Neural cell (in vitro differentiated cells): ENCODE data around the gene SPACA4. TPM values are rescaled to one million over a fixed set of nuclear protein-coding genes. Genes with fewer than 3 reads are reported as not detected.

Experiments
- H2AFZ ChIP-seq: fragments of 200-600, 300-800 bp; sonication (generic), shearing (Covaris generic); 2 replicates; pipeline ENCODE4 v1.6.0; 2014; ENCODE audit warnings: low read depth, mild to moderate bottlenecking, antibody characterized with exemption, low read length, moderate library complexity
- H3F3A ChIP-seq: fragments of 200-600 bp; shearing (Covaris generic); 2 replicates; pipeline ENCODE4 v1.6.1; 2016; ENCODE audit warnings: mild to moderate bottlenecking, moderate library complexity, mixed read lengths, antibody characterized with exemption, low read length; ENCODE audit not compliant: insufficient read depth, poor library complexity, severe bottlenecking
- H3K27ac ChIP-seq: fragments of 200-600, 300-800 bp; sonication (generic), shearing (Covaris generic); 2 replicates; pipeline ENCODE4 v1.5.1; 2014; ENCODE audit warnings: mild to moderate bottlenecking, low read length, moderate library complexity
- H3K27me3 ChIP-seq: fragments of 300-800, 200-600 bp; sonication (generic), shearing (Covaris generic); 2 replicates; pipeline ENCODE4 v1.6.0; 2014; ENCODE audit warnings: mild to moderate bottlenecking, low read depth, low read length, moderate library complexity; ENCODE audit not compliant: insufficient read depth
- H3K36me3 ChIP-seq: fragments of 300-800, 200-600 bp; sonication (generic), shearing (Covaris generic); 2 replicates; pipeline ENCODE4 v1.5.1; 2014; ENCODE audit warnings: mild to moderate bottlenecking, antibody characterized with exemption, low read length, moderate library complexity; ENCODE audit not compliant: insufficient read depth
- H3K4me2 ChIP-seq: fragments of 300-800, 200-600 bp; sonication (generic), shearing (Covaris generic); 2 replicates; pipeline ENCODE4 v1.6.0; 2014; ENCODE audit warnings: mild to moderate bottlenecking, low read length
- H3K4me3 ChIP-seq: fragments of 300-800, 200-600 bp; sonication (generic), shearing (Covaris generic); 2 replicates; pipeline ENCODE4 v1.5.1; 2014; ENCODE audit warnings: mild to moderate bottlenecking, low read length, moderate library complexity
- H3K79me2 ChIP-seq: fragments of 200-600 bp; shearing (Covaris generic); replicated peaks from 2 replicates; pipeline ENCODE4 v1.6.0; 2014; ENCODE audit warnings: mild to moderate bottlenecking, low read length, moderate library complexity; ENCODE audit not compliant: insufficient read depth
- H3K9ac ChIP-seq: fragments of 300-800, 200-600 bp; sonication (generic), shearing (Covaris generic); 2 replicates; pipeline ENCODE4 v1.6.1; 2016; ENCODE audit warnings: mild to moderate bottlenecking, low read length, mixed read lengths
- H3K9me2 ChIP-seq: fragments of 200-600 bp; shearing (Covaris generic); 2 replicates; pipeline ENCODE4 v1.6.1; 2016; ENCODE audit warnings: mild to moderate bottlenecking, low read length, mixed read lengths; ENCODE audit not compliant: insufficient read depth
- H3K9me3 ChIP-seq: fragments of 200-600, 300-800 bp; sonication (generic), shearing (Covaris generic); 2 replicates; pipeline ENCODE4 v1.6.1; 2016; ENCODE audit warnings: mild to moderate bottlenecking, mixed run types, low read length, moderate library complexity, mixed read lengths
- H4K20me1 ChIP-seq: fragments of 200-600 bp; shearing (Covaris generic); 2 replicates; pipeline ENCODE4 v1.6.1; 2016; ENCODE audit warnings: mild to moderate bottlenecking, mixed run types; ENCODE audit not compliant: insufficient read depth
- CTCF ChIP-seq: fragments of 450-650 bp; IDR thresholded peaks from 2 replicates; pipeline ENCODE4 v1.5.1; 2014; ENCODE audit warnings: antibody characterized with exemption, mild to moderate bottlenecking, moderate library complexity; ENCODE audit not compliant: poor library complexity, severe bottlenecking
- EP300 ChIP-seq: fragments of 450-650 bp; conservative IDR thresholded peaks from 2 replicates; pipeline ENCODE4 v1.6.1; 2014; ENCODE audit warnings: antibody characterized with exemption, mild to moderate bottlenecking, moderate library complexity; ENCODE audit not compliant: poor library complexity, severe bottlenecking
- EZH2 ChIP-seq: fragments of 200-600, 300-800 bp; shearing (Covaris generic), sonication (generic); IDR thresholded peaks from 2 replicates; pipeline ENCODE4 v1.6.1; 2014; ENCODE audit warnings: antibody characterized with exemption, low read length, borderline replicate concordance, mild to moderate bottlenecking; ENCODE audit not compliant: insufficient read depth, poor library complexity, severe bottlenecking
- MXI1 ChIP-seq: fragments of 450-650 bp; conservative IDR thresholded peaks from 2 replicates; pipeline ENCODE4 v1.6.1; 2014; ENCODE audit warnings: antibody characterized with exemption, mild to moderate bottlenecking; ENCODE audit not compliant: poor library complexity, severe bottlenecking
- POLR2AphosphoS5 ChIP-seq: IDR thresholded peaks from 2 replicates; pipeline ENCODE4 v1.6.1; 2012
- RAD21 ChIP-seq: fragments of 450-650 bp; conservative IDR thresholded peaks from 2 replicates; pipeline ENCODE4 v1.6.1; 2014; ENCODE audit warnings: antibody characterized with exemption, mild to moderate bottlenecking, moderate library complexity
- REST ChIP-seq: IDR thresholded peaks from 2 replicates; pipeline ENCODE4 v1.6.1; 2012; ENCODE audit warnings: borderline replicate concordance
- SMC3 ChIP-seq: fragments of 450-650 bp; conservative IDR thresholded peaks from 2 replicates; pipeline ENCODE4 v1.6.1; 2014; ENCODE audit warnings: antibody characterized with exemption, mild to moderate bottlenecking, moderate library complexity; ENCODE audit not compliant: poor library complexity
- TAF1 ChIP-seq: IDR thresholded peaks from 2 replicates; pipeline ENCODE4 v1.6.1; 2012; ENCODE audit warnings: low read depth
- polyA plus RNA-seq: library from polyadenylated mRNA; depleted of rRNA; stranded (reverse); fragments of >200 nt; gene quantifications from 2 replicates; pipeline ENCODE4 v1.2.3, GENCODE V29; 2014

SPACA4 gene
- polyA plus RNA-seq, 1 donor from 2014 or later = not detected

GRCh38 chr19:48646001-48646721 lies 39.6 kb downstream of the SPACA4 start, which contains the start of gene CA11:
Gene CA11 (minus strand): TSS chr19:48646187. CDS start chr19:48645632, 555 bp downstream.
- peak within 1 kb of the TSS; percentile 74 for H3K4me3 ChIP-seq
- H3K9me2 ChIP-seq = no peaks in the 10 kb centered on the region
- H3K9me3 ChIP-seq = no peaks in the 10 kb centered on the region
- H3F3A ChIP-seq = no peaks in the 10 kb centered on the region
- no peaks in the 10 kb centered on the region for H3K27me3 ChIP-seq
- TF ChIP-seq EP300 (no peak), RAD21 (peak; percentile 89), REST (peak; percentile 68), SMC3 (peak; percentile 74), CTCF (peak; percentile 85), EZH2 (no peak), POLR2AphosphoS5 (peak; percentile 68), TAF1 (peak; percentile 52), MXI1 (peak; percentile 58)
- H4K20me1 ChIP-seq = no peaks in the 10 kb centered on the region
- H3K36me3 ChIP-seq = no peaks in the 10 kb centered on the region
- H3K79me2 ChIP-seq = no peaks in the 10 kb centered on the region
- peak within 1 kb of the TSS; percentile 37 for H2AFZ ChIP-seq
- peak within 1 kb of the TSS; percentile 91 for H3K9ac ChIP-seq
- peak within 1 kb of the TSS; percentile 94 for H3K27ac ChIP-seq
- H3K4me2 ChIP-seq = peak within 1 kb of the TSS; percentile 62

DNA sequence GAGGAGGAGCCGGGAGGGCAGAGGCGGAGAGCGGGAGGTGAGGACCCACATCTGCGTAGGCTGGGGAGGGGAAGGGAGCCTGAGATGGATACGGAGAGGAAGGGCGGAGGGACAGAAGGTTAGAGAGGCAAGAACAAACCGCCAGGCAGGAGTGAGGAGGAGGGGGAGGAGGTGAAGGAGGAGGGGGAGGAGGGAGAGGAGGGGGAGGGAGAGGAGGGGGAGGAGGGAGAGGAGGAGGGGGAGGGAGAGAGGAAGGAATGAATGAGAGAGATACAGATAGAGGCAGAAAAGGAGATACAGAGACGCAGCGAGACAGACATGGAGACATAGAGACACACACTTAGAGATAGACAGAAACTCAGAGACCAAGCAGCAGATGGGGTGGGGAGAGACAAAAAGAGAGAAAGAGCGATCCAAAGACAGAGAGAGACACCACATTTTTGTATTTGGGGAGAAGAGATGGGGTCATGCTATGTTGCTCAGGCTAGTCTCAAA lies 40.2 kb downstream of the SPACA4 start:
- no peaks in the 10 kb centered on the region for H3K27me3 ChIP-seq
- no peaks in the 10 kb centered on the region for H4K20me1 ChIP-seq
- H3K9me3 ChIP-seq = no peaks in the 10 kb centered on the region
- peak overlapping the region; percentile 91 for H3K9ac ChIP-seq
- H2AFZ ChIP-seq = peak overlapping the region; percentile 37
- H3K79me2 ChIP-seq = no peaks in the 10 kb centered on the region
- no peak overlapping the region for H3K4me2 ChIP-seq
- no peaks in the 10 kb centered on the region for H3F3A ChIP-seq
- H3K36me3 ChIP-seq = no peaks in the 10 kb centered on the region
- TF ChIP-seq RAD21 = no peak
- no peak for TF ChIP-seq MXI1
- TF ChIP-seq EP300 = no peak
- TF ChIP-seq SMC3 = no peak
- TF ChIP-seq EZH2 = no peak
- TF ChIP-seq REST = no peak
- no peak for TF ChIP-seq TAF1
- TF ChIP-seq CTCF = no peak
- TF ChIP-seq POLR2AphosphoS5 = no peak
- H3K27ac ChIP-seq = peak overlapping the region; percentile 94
- no peaks in the 10 kb centered on the region for H3K9me2 ChIP-seq
- peak overlapping the region; percentile 74 for H3K4me3 ChIP-seq
